ENCODE results near the gene NECTIN4.
"Not testable (repeated sequence)": the region's sequence is repeated elsewhere in the genome, so short reads cannot be mapped to it uniquely, and the experiment has no call there.

DNA sequence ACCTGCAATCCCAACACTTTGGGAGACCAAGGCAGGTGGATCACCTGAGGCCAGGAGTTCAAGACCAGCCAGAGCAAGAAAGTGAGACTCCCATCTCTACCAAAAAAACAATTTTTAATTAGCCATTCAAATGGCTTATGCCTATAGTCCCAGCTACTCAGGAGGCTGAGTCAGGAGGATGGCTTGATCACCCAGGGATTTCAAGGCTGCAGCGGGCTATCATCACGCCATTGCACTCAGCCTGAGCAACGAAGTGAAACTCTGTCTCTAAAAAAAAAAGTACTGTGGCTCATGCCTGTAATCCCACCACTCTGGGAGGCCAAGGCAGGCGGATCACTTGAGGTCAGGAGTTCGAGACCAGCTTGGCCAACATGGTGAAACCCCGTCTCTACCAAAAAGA, 26.6 kb upstream of the NECTIN4 start:
- TF ChIP-seq, protein P1, sequence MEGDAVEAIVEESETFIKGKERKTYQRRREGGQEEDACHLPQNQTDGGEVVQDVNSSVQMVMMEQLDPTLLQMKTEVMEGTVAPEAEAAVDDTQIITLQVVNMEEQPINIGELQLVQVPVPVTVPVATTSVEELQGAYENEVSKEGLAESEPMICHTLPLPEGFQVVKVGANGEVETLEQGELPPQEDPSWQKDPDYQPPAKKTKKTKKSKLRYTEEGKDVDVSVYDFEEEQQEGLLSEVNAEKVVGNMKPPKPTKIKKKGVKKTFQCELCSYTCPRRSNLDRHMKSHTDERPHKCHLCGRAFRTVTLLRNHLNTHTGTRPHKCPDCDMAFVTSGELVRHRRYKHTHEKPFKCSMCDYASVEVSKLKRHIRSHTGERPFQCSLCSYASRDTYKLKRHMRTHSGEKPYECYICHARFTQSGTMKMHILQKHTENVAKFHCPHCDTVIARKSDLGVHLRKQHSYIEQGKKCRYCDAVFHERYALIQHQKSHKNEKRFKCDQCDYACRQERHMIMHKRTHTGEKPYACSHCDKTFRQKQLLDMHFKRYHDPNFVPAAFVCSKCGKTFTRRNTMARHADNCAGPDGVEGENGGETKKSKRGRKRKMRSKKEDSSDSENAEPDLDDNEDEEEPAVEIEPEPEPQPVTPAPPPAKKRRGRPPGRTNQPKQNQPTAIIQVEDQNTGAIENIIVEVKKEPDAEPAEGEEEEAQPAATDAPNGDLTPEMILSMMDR (IDR thresholded peaks at IDR 0.05), result not testable (repeated sequence)
- TF ChIP-seq ZFX (IDR thresholded peaks at IDR 0.05; ENCODE audit: borderline replicate concordance), result not testable (repeated sequence)
